ENCODE data around the gene DAAM2. TPM values are rescaled to one million over a fixed set of nuclear protein-coding genes. Genes with fewer than 3 reads are reported as not detected.

The DAAM2 gene
- total RNA-seq, 2 donors from 2014 or later = 10.1 to 12.2 TPM

GRCh38 chr6:39910164-39910563, 118.0 kb downstream of the DAAM2 start:
- H3K4me3 ChIP-seq = no peak overlapping the region
- peaks cover 0 to 8% of the 10 kb centered on the region in 2 donors for H3K36me3 ChIP-seq (replicated peaks in 1 of 2; ENCODE audit: insufficient read depth in 1 of 2, low read depth in 2 of 2)
- ATAC-seq (no peak), DNase-seq (no peak)
- H3K9me3 ChIP-seq = no peaks in the 10 kb centered on the region
- intact Hi-C loops (cut with DNase I) = no loop called here
- no peak for TF ChIP-seq CTCF (IDR thresholded peaks at IDR 0.05)
- TF ChIP-seq POLR2A (IDR thresholded peaks at IDR 0.05) = no peak
- no peak overlapping the region for H3K27ac ChIP-seq
- no peaks in the 10 kb centered on the region for H3K4me1 ChIP-seq
- H3K27me3 ChIP-seq = no peaks in the 10 kb centered on the region

GRCh38 chr6:39910744-39911143, 118.6 kb downstream of the DAAM2 start:
- H3K9me3 ChIP-seq = no peaks in the 10 kb centered on the region
- 88 to 90% methylated on average over 2 of the region's 2 CpGs for WGBS, 2 donors
- H3K4me1 ChIP-seq = no peaks in the 10 kb centered on the region
- no peak overlapping the region for H3K27ac ChIP-seq
- H3K27me3 ChIP-seq = no peaks in the 10 kb centered on the region
- ATAC-seq (no peak), DNase-seq (no peak)
- no peak overlapping the region for H3K4me3 ChIP-seq
- intact Hi-C loops (cut with DNase I) = no loop called here
- peaks cover 0 to 8% of the 10 kb centered on the region in 2 donors for H3K36me3 ChIP-seq (replicated peaks in 1 of 2; ENCODE audit: insufficient read depth in 1 of 2, low read depth in 2 of 2)
- no peak for TF ChIP-seq POLR2A (IDR thresholded peaks at IDR 0.05)

GRCh38 chr6:39911513-39912125, 119.4 kb downstream of the DAAM2 start:
- no peak for TF ChIP-seq CTCF (IDR thresholded peaks at IDR 0.05)
- TF ChIP-seq POLR2A (IDR thresholded peaks at IDR 0.05) = no peak

GRCh38 chr6:39912446-39912845, 120.3 kb downstream of the DAAM2 start:
- Histone ChIP-seq H3K36me3 (replicated peaks in 1 of 2; ENCODE audit: insufficient read depth in 1 of 2, low read depth in 2 of 2) (peaks cover 0 to 8% of the 10 kb centered on the region in 2 donors), H3K4me1 (peaks cover under 1% of the 10 kb centered on the region), H3K4me3 (no peak overlapping the region), H3K27me3 (no peaks in the 10 kb centered on the region), H3K9me3 (no peaks in the 10 kb centered on the region), H3K27ac (no peak overlapping the region)
- intact Hi-C loops (cut with DNase I) = no loop called here
- TF ChIP-seq POLR2A (IDR thresholded peaks at IDR 0.05) (no peak), CTCF (IDR thresholded peaks at IDR 0.05) (no peak)
- ATAC-seq = no peak
- WGBS, 2 donors = 92 to 93% methylated on average over 4 of the region's 4 CpGs
- no peak for DNase-seq

More at GRCh38 chr6:39911513-39912125, 119.4 kb downstream of the DAAM2 start:
- no peaks in the 10 kb centered on the region for H3K9me3 ChIP-seq
- no peak overlapping the region for H3K4me3 ChIP-seq
- intact Hi-C loops (cut with DNase I) = no loop called here
- H3K27ac ChIP-seq = no peak overlapping the region
- no peaks in the 10 kb centered on the region for H3K4me1 ChIP-seq
- 92 to 94% methylated on average over 7 to 10 of the region's 10 CpGs for WGBS, 2 donors
- peaks cover 0 to 8% of the 10 kb centered on the region in 2 donors for H3K36me3 ChIP-seq (replicated peaks in 1 of 2; ENCODE audit: insufficient read depth in 1 of 2, low read depth in 2 of 2)
- DNase-seq (no peak), ATAC-seq (no peak)
- no peaks in the 10 kb centered on the region for H3K27me3 ChIP-seq

- Histone ChIP-seq H3K27ac (no peak overlapping the region), H3K4me3 (no peak overlapping the region), H3K4me1 (peaks cover 11% of the 10 kb centered on the region), H3K36me3 (replicated peaks in 1 of 2; ENCODE audit: insufficient read depth in 1 of 2, low read depth in 2 of 2) (peaks cover 0 to 8% of the 10 kb centered on the region in 2 donors), H3K27me3 (no peaks in the 10 kb centered on the region), H3K9me3 (no peaks in the 10 kb centered on the region)
- ATAC-seq (no peak), DNase-seq (no peak)
- WGBS, 2 donors = 89 to 97% methylated on average over 9 to 12 of the region's 12 CpGs
- no peak for TF ChIP-seq CTCF (IDR thresholded peaks at IDR 0.05)
- TF ChIP-seq POLR2A (IDR thresholded peaks at IDR 0.05) = no peak
- intact Hi-C loops (cut with DNase I) = no loop called here
Observed at GRCh38 chr6:39913391-39913916, 121.3 kb downstream of the DAAM2 start.

Measured in body of pancreas (tissue), 4 donors.